A549 (cell line): ENCODE data around the gene HIGD1A. TPM values are rescaled to one million over a fixed set of nuclear protein-coding genes. Genes with fewer than 3 reads are reported as not detected.

Source experiments
- ATAC-seq, 2 experiments: fragments of 200-7000 bp in 1 of 2; fragments of >200 bp in 1 of 2; cut with Nextera tagmentation in 1 of 2; cut with Tn5 transposase in 1 of 2; 3 replicates each; pipeline versions ENCODE4 v1.8.0 to v1.9.1; 2018 to 2020; ENCODE audit warnings: mild to moderate bottlenecking in 1 of 2, moderate library complexity in 1 of 2
- CTCF ChIA-PET: fragments of 300-600 bp; sonication (Branson Sonifier 250); formaldehyde crosslinking; extraction: SDS; loops from one replicate; lab custom pipeline; 2021; ENCODE audit warnings: antibody characterized with exemption, inconsistent platforms; lab: Yijun Ruan, JAX
- POLR2A ChIA-PET: fragments of 350-600 bp; formaldehyde crosslinking; extraction: SDS; loops from one replicate; lab custom pipeline; 2021; ENCODE audit warnings: antibody characterized with exemption, inconsistent platforms; lab: Yijun Ruan, JAX
- DNase-seq, 2 experiments: peaks; one replicate each; pipeline versions ENCODE4 v3.0.0 to v3.0.0-alpha.2; 2011 to 2016; ENCODE audit warnings: low read depth in 1 of 2, low spot score in 1 of 2
- FAIRE-seq: peaks from 2 replicates; lab custom pipeline; 2011; peaks lifted over from hg19 to GRCh38; lab: Jason Lieb, UNC
- H3K27ac ChIP-seq, 2 experiments: fragments of >200 bp; sonication (Bioruptor Twin); formaldehyde crosslinking; 3 replicates each; pipeline ENCODE4 v1.5.1; 2016 to 2017
- H3K4me1 ChIP-seq: fragments of >200 bp; sonication (Bioruptor Twin); formaldehyde crosslinking; 3 replicates; pipeline ENCODE4 v1.6.1; 2016
- H3K4me2 ChIP-seq: fragments of >200 bp; sonication (Bioruptor Twin); formaldehyde crosslinking; 3 replicates; pipeline ENCODE4 v1.6.1; 2016
- H3K4me3 ChIP-seq: fragments of >200 bp; sonication (Bioruptor Twin); formaldehyde crosslinking; 3 replicates; pipeline ENCODE4 v1.5.1; 2016
- H3K9me3 ChIP-seq: fragments of >200 bp; sonication (Bioruptor Twin); formaldehyde crosslinking; 3 replicates; pipeline ENCODE4 v1.6.1; 2016
- CEBPB ChIP-seq, 2 experiments: fragments of >200 bp in 1 of 2; sonication (Bioruptor Twin) in 1 of 2; formaldehyde crosslinking in 1 of 2; IDR thresholded peaks; 2 replicates each; pipeline ENCODE4 v1.6.1; 2012 to 2016
- FOXS1 ChIP-seq: fragments of 250-450 bp; sonication (Bioruptor Pico); IDR thresholded peaks from 2 replicates; pipeline ENCODE4 v1.5.0; 2020; ENCODE audit warnings: mild to moderate bottlenecking, moderate library complexity
- GATA3 ChIP-seq: IDR thresholded peaks from 2 replicates; pipeline ENCODE4 v1.6.1; 2012; ENCODE audit warnings: borderline replicate concordance
- HDAC2 ChIP-seq: fragments of 200-600 bp; sonication (generic); IDR thresholded peaks from 2 replicates; pipeline ENCODE4 v1.6.1; 2016
- HMGXB4 ChIP-seq: fragments of 250-450 bp; sonication (Bioruptor Pico); IDR thresholded peaks from 2 replicates; pipeline ENCODE4 v1.5.0; 2021; ENCODE audit warnings: mild to moderate bottlenecking, moderate library complexity, borderline replicate concordance
- JUN ChIP-seq, 2 experiments: fragments of >200 bp; sonication (Bioruptor Twin); formaldehyde crosslinking; IDR thresholded peaks; 2 replicates in 1 of 2; 3 replicates in 1 of 2; pipeline ENCODE4 v1.6.1; 2016 to 2017
- JUNB ChIP-seq: fragments of >200 bp; sonication (Bioruptor Twin); formaldehyde crosslinking; IDR thresholded peaks from 2 replicates; pipeline ENCODE4 v1.6.1; 2016
- MAZ ChIP-seq: fragments of 150-350 bp; IDR thresholded peaks from 2 replicates; pipeline ENCODE4 v1.6.1; 2014; ENCODE audit warnings: antibody characterized with exemption, low read depth, low read length, borderline replicate concordance
- RAD21 ChIP-seq, 2 experiments: fragments of >200 bp in 1 of 2; sonication (Bioruptor Twin) in 1 of 2; formaldehyde crosslinking in 1 of 2; IDR thresholded peaks in 1 of 2; conservative IDR thresholded peaks in 1 of 2; 2 replicates in 1 of 2; 3 replicates in 1 of 2; pipeline ENCODE4 v1.6.1; 2012 to 2018; ENCODE audit warnings: inconsistent platforms in 1 of 2
- RCOR1 ChIP-seq: fragments of 150-350 bp; IDR thresholded peaks from 2 replicates; pipeline ENCODE4 v1.6.1; 2014; ENCODE audit warnings: antibody characterized with exemption, low read length, low read depth
- REST ChIP-seq: fragments of 200-600 bp; sonication (generic); IDR thresholded peaks from 2 replicates; pipeline ENCODE4 v1.6.1; 2016; ENCODE audit warnings: antibody characterized with exemption, mild to moderate bottlenecking, moderate library complexity
- RFX5 ChIP-seq: fragments of 450-650 bp; IDR thresholded peaks from 2 replicates; pipeline ENCODE4 v1.7.1; 2014; ENCODE audit warnings: antibody characterized with exemption, mild to moderate bottlenecking, moderate library complexity
- RNF2 ChIP-seq: fragments of 200-600 bp; sonication (generic); IDR thresholded peaks from 2 replicates; pipeline ENCODE4 v1.6.1; 2016; ENCODE audit warnings: low read depth, mild to moderate bottlenecking, antibody characterized with exemption, moderate library complexity, borderline replicate concordance
- SMC3 ChIP-seq: fragments of >200 bp; sonication (Bioruptor Twin); formaldehyde crosslinking; IDR thresholded peaks from 3 replicates; pipeline ENCODE4 v1.6.1; 2018; ENCODE audit warnings: inconsistent platforms
- SREBF2 ChIP-seq: fragments of 450-650 bp; IDR thresholded peaks from 2 replicates; pipeline ENCODE4 v1.6.1; 2014; ENCODE audit warnings: mild to moderate bottlenecking, moderate library complexity
- WGBS: methylation state at CpG from one replicate; pipeline ENCODE4 v1.1.6; 2017; ENCODE audit errors: missing lambda C conversion rate; 5-methylcytosine and 5-hydroxymethylcytosine counted together
- polyA plus RNA-seq, 4 experiments: library from polyadenylated mRNA; depleted of rRNA in 3 of 4; stranded (reverse); fragments of >200 nt; fragmentation: RNase III in 1 of 4; extraction: RNeasy Plus Mini Kit Qiagen cat#74134 plus additional on column Dnase treatment in 1 of 4; gene quantifications; 2 replicates in 3 of 4; 3 replicates in 1 of 4; pipeline ENCODE4 v1.2.3, GENCODE V29; 2011 to 2017
- TF ChIP-seq, protein P1 (sequence below): IDR thresholded peaks from 2 replicates; pipeline ENCODE4 v1.6.1; 2012
- TF ChIP-seq, protein P2 (sequence below): IDR thresholded peaks from 2 replicates; pipeline ENCODE4 v1.6.1; 2012; ENCODE audit warnings: low read depth, borderline replicate concordance
- TF ChIP-seq, protein P3 (sequence below): fragments of 450-650 bp; IDR thresholded peaks from 2 replicates; pipeline ENCODE4 v1.6.1; 2014; ENCODE audit warnings: antibody characterized with exemption

The HIGD1A gene
- polyA plus RNA-seq, 2 of the 4 experiments (the other 2 are of a cell fraction): 146 to 158 TPM

- no peak for ATAC-seq
- Histone ChIP-seq H3K4me2 (no peak overlapping the region), H3K9me3 (no peaks in the 10 kb centered on the region), H3K27ac (no peak overlapping the region), H3K4me1 (no peaks in the 10 kb centered on the region), H3K4me3 (no peak overlapping the region)
- FAIRE-seq: no peak
- TF ChIP-seq MAZ (no peak), RFX5 (no peak), FOXS1 (CRISPR knock-in tag) (no peak), GATA3 (no peak), RAD21 (conservative IDR thresholded peaks at IDR 0.05 in 1 of 2, IDR thresholded peaks at IDR 0.05 in 1 of 2) (no peak), RCOR1 (no peak), REST (no peak), HDAC2 (no peak), JUNB (no peak), JUN (IDR thresholded peaks at IDR 0.05) (no peak), RNF2 (no peak), CEBPB (IDR thresholded peaks at IDR 0.05) (no peak), SREBF2 (no peak), HMGXB4 (CRISPR knock-in tag) (no peak)
- TF ChIP-seq, protein P1, sequence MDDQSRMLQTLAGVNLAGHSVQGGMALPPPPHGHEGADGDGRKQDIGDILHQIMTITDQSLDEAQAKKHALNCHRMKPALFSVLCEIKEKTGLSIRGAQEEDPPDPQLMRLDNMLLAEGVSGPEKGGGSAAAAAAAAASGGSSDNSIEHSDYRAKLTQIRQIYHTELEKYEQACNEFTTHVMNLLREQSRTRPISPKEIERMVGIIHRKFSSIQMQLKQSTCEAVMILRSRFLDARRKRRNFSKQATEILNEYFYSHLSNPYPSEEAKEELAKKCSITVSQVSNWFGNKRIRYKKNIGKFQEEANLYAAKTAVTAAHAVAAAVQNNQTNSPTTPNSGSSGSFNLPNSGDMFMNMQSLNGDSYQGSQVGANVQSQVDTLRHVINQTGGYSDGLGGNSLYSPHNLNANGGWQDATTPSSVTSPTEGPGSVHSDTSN: no peak
- POLR2A ChIA-PET: no interaction called here
- 81% methylated on average over 11 of the region's 11 CpGs for WGBS
- no peak for DNase-seq
- CTCF ChIA-PET: interaction anchor here (0.8 to 7.2 kb wide), 5 partner anchors 9 to 145 kb away, joined by 3 to 44 read pairs (median 3); no protein-coding TSS in a partner anchor
Measured at GRCh38 chr3:42746455-42747450, 57.5 kb downstream of the HIGD1A start.

DNA sequence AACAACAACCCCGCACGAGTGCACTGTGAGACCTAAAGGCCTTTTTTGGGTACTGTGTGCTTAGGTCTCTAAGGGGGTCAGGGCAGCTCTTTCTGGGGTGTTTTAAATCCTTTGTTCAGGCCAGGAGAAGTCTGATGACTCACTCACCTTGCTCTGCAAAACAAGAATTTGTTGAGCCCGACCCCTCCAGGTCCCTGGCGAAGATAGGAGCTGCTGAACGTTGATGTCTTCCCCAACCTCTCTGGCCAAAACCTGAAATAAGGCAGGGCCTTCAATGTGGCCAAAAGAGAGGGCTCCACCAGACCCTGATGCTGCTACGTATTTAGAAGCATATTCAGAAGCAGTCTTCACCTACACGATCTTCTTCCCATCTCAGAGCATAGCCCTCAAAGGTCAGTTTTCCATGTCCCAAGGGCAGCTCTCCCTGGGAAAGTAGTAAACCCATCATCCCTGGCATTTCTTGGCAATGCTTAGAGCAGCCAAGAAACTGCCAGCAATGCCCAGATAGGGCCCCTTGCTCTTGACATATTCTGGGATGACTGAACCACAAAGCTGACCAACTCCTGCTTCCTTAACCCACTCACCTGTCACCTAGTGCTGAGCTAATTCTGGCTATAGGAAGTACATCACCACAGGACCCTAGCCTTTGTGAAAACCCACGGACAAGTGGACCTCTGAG lies 58.4 kb downstream of the HIGD1A start:
- FAIRE-seq (no peak), ATAC-seq (no peak), DNase-seq (no peak)
- WGBS: 69% methylated on average over 8 of the region's 8 CpGs
- H3K4me2 ChIP-seq: no peak overlapping the region
- H3K9me3 ChIP-seq: no peaks in the 10 kb centered on the region
- no peaks in the 10 kb centered on the region for H3K4me1 ChIP-seq
- no peak overlapping the region for H3K4me3 ChIP-seq
- ChIA-PET POLR2A (no interaction called here), CTCF (interaction anchor here (0.7 to 7.2 kb wide), 9 partner anchors 10 to 1021 kb away, joined by 3 to 44 read pairs (median 3); no protein-coding TSS in a partner anchor)
- no peak for TF ChIP-seq SMC3
- TF ChIP-seq, protein P2, sequence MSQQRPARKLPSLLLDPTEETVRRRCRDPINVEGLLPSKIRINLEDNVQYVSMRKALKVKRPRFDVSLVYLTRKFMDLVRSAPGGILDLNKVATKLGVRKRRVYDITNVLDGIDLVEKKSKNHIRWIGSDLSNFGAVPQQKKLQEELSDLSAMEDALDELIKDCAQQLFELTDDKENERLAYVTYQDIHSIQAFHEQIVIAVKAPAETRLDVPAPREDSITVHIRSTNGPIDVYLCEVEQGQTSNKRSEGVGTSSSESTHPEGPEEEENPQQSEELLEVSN: no peak
- TF ChIP-seq, protein P3, sequence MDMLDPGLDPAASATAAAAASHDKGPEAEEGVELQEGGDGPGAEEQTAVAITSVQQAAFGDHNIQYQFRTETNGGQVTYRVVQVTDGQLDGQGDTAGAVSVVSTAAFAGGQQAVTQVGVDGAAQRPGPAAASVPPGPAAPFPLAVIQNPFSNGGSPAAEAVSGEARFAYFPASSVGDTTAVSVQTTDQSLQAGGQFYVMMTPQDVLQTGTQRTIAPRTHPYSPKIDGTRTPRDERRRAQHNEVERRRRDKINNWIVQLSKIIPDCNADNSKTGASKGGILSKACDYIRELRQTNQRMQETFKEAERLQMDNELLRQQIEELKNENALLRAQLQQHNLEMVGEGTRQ: no peak
- H3K27ac ChIP-seq: no peak overlapping the region
